ENCODE measurements around the gene DPM3. TPM values are rescaled to one million over a fixed set of nuclear protein-coding genes. Genes with fewer than 3 reads are reported as not detected.
A peak's percentile ranks its signal among the peaks of the same experiment; 100 is the strongest.
"Not testable (repeated sequence)": the region's sequence is repeated elsewhere in the genome, so short reads cannot be mapped to it uniquely, and the experiment has no call there.

DPM3 gene
- total and polyA plus RNA-seq, 2 of the 4 experiments (the other 2 are of a cell fraction), result 29.0 to 129 TPM

DNA sequence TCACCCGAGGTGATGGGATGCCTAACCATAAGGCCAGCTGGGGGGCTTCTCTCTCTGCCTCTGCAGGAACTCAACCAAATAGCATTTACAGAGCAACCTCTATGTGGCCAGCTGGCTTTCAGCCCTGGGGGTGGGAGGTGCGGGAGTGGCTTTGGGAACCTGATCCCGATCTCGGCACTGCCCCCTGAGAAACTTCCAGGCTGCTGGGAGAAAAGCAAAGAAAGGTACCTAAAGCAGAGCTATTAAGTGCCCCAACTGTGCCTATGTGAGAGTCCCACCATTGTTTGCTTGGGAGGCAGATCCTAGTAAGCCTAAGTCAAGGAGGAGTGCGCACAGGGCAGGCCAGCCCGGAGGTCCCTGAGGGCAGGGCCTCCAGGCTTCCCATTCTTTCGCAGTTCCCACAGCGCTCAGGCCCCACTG is 25.7 kb upstream of the DPM3 start:
- H3K4me2 ChIP-seq (ENCODE audit: low read depth, low read length), result no peak overlapping the region
- no peak overlapping the region for H3K4ac ChIP-seq (ENCODE audit: low read depth, low read length)
- H3K4me3 ChIP-seq (ENCODE audit: insufficient read depth, low read depth, low read length), result no peak overlapping the region
- H4K8ac ChIP-seq (ENCODE audit: low read depth in 2 of 2, low read length in 2 of 2), result no peak overlapping the region
- no peak for DNase-seq
- H3K9me1 ChIP-seq (ENCODE audit: insufficient read depth, low read length), result no peaks in the 10 kb centered on the region; the same call in 1 of the 2 replicates
- no peak overlapping the region for H3K9ac ChIP-seq (ENCODE audit: low read depth, low read length)
- no peak overlapping the region for H2BK15ac ChIP-seq (ENCODE audit: low read depth, low read length)
- peaks cover 0 to 5% of the 10 kb centered on the region in 2 experiments; a peak in 3 of 4 replicates for H3K79me1 ChIP-seq (ENCODE audit: low read depth in 1 of 2, low read length in 2 of 2)
- no peak overlapping the region for H2BK120ac ChIP-seq (ENCODE audit: low read depth, low read length)
- 51% methylated on average over 7 of the region's 8 CpGs; no CpG with 5 or more reads in 1 of the 2 experiments for WGBS, 2 experiments (ENCODE audit: extremely low coverage in 2 of 2, insufficient read length in 1 of 2)
- ChIA-PET CTCF (interaction anchor here (3.1 kb wide), 1 partner anchor 75 kb away, joined by 18 read pairs; no protein-coding TSS in a partner anchor), POLR2A (ENCODE audit: unreplicated experiment) (no interaction called here)
- no peak for ATAC-seq (ENCODE audit: low read depth)
- intact Hi-C loops (cut with micrococcal nuclease), result no loop called here
- TF ChIP-seq RAD21 (IDR thresholded peaks at IDR 0.05; ENCODE audit: low read length), result no peak
- TF ChIP-seq SMC3 (IDR thresholded peaks at IDR 0.05; ENCODE audit: low read depth, low read length), result no peak
- TF ChIP-seq, protein P1, sequence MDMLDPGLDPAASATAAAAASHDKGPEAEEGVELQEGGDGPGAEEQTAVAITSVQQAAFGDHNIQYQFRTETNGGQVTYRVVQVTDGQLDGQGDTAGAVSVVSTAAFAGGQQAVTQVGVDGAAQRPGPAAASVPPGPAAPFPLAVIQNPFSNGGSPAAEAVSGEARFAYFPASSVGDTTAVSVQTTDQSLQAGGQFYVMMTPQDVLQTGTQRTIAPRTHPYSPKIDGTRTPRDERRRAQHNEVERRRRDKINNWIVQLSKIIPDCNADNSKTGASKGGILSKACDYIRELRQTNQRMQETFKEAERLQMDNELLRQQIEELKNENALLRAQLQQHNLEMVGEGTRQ (IDR thresholded peaks at IDR 0.05; ENCODE audit: low read depth, low read length), result no peak
- TF ChIP-seq BHLHE40 (IDR thresholded peaks at IDR 0.05; ENCODE audit: low read depth, low read length), result no peak
- no peak for TF ChIP-seq POLR2A (IDR thresholded peaks at IDR 0.05; ENCODE audit: low read depth, low read length)
- no peak overlapping the region for H2AK9ac ChIP-seq (replicated peaks; ENCODE audit: low read depth, low read length, poor library complexity)
- H3K27me3 ChIP-seq (ENCODE audit: control insufficient read depth, insufficient read depth, low read length), result peaks cover 6% of the 10 kb centered on the region; the same call in 1 of the 2 replicates
- H3K18ac ChIP-seq (ENCODE audit: low read depth, low read length), result no peak overlapping the region
- H3K14ac ChIP-seq (replicated peaks; ENCODE audit: low read depth, low read length), result no peak overlapping the region
- dilution Hi-C loops (cut with HindIII; ENCODE audit: low sequenced_read_pairs, unreplicated experiment), result no loop called here
- no peak overlapping the region for H2AK5ac ChIP-seq (ENCODE audit: low read depth, low read length)
- H2BK20ac ChIP-seq (ENCODE audit: low read depth, low read length), result no peak overlapping the region
- no peak overlapping the region for H4K91ac ChIP-seq (ENCODE audit: insufficient read depth, low read depth, low read length)
- no peaks in the 10 kb centered on the region for H4K20me1 ChIP-seq (ENCODE audit: insufficient read depth, low read length)
- no peak overlapping the region for H3K23ac ChIP-seq (ENCODE audit: low read depth, low read length)
- H3K27ac ChIP-seq (ENCODE audit: insufficient read depth, low read length), result no peak overlapping the region
- H4K5ac ChIP-seq (ENCODE audit: low read depth, low read length), result no peak overlapping the region
- no peak overlapping the region for H2BK5ac ChIP-seq (ENCODE audit: low read depth, low read length, poor library complexity, severe bottlenecking)
- in situ Hi-C loops (cut with MboI; ENCODE audit: low sequenced_read_pairs), result loop anchor here (5.0 kb wide), 1 partner anchor 74 kb away; no protein-coding TSS in a partner anchor
- no peaks in the 10 kb centered on the region for H3K9me3 ChIP-seq (ENCODE audit: control insufficient read depth, insufficient read depth, low read length)
- peak overlapping the region; percentile 32 for H2AFZ ChIP-seq (replicated peaks; ENCODE audit: low read length, poor library complexity)
- H3K36me3 ChIP-seq (ENCODE audit: control insufficient read depth, insufficient read depth, low read length), result peaks cover 16% of the 10 kb centered on the region
- H3K56ac ChIP-seq (ENCODE audit: extremely low read depth, insufficient read depth, low read length), result no peak overlapping the region
- BruUV-seq (replicated peaks), result no TSS peak
- peaks cover 2% of the 10 kb centered on the region; the same call in 1 of the 2 replicates for H3K4me1 ChIP-seq (ENCODE audit: control insufficient read depth, insufficient read depth, low read length)

GRCh38 chr1:155164625-155165024 is 24.3 kb upstream of the DPM3 start:
- H2BK120ac ChIP-seq (ENCODE audit: low read depth, low read length); H3K27ac ChIP-seq (ENCODE audit: insufficient read depth, low read length); H2AK5ac ChIP-seq (ENCODE audit: low read depth, low read length); H2BK20ac ChIP-seq (ENCODE audit: low read depth, low read length); DNase-seq; H3K23ac ChIP-seq (ENCODE audit: low read depth, low read length); H4K91ac ChIP-seq (ENCODE audit: insufficient read depth, low read depth, low read length); H2AFZ ChIP-seq (replicated peaks; ENCODE audit: low read length, poor library complexity); H3K18ac ChIP-seq (ENCODE audit: low read depth, low read length); H3K79me1 ChIP-seq (ENCODE audit: low read depth in 1 of 2, low read length in 2 of 2); H3K4ac ChIP-seq (ENCODE audit: low read depth, low read length); CTCF ChIA-PET; H2BK15ac ChIP-seq (ENCODE audit: low read depth, low read length); H4K5ac ChIP-seq (ENCODE audit: low read depth, low read length); H4K20me1 ChIP-seq (ENCODE audit: insufficient read depth, low read length); H3K4me1 ChIP-seq (ENCODE audit: control insufficient read depth, insufficient read depth, low read length); H3K9ac ChIP-seq (ENCODE audit: low read depth, low read length); H2AK9ac ChIP-seq (replicated peaks; ENCODE audit: low read depth, low read length, poor library complexity); H4K8ac ChIP-seq (ENCODE audit: low read depth in 2 of 2, low read length in 2 of 2); dilution Hi-C loops (cut with HindIII; ENCODE audit: low sequenced_read_pairs, unreplicated experiment); ATAC-seq (ENCODE audit: low read depth); H3K9me3 ChIP-seq (ENCODE audit: control insufficient read depth, insufficient read depth, low read length); BruUV-seq (replicated peaks); intact Hi-C loops (cut with micrococcal nuclease); H3K4me3 ChIP-seq (ENCODE audit: insufficient read depth, low read depth, low read length); POLR2A ChIA-PET (ENCODE audit: unreplicated experiment); H3K14ac ChIP-seq (replicated peaks; ENCODE audit: low read depth, low read length); H3K9me1 ChIP-seq (ENCODE audit: insufficient read depth, low read length); H3K4me2 ChIP-seq (ENCODE audit: low read depth, low read length); H3K56ac ChIP-seq (ENCODE audit: extremely low read depth, insufficient read depth, low read length); H2BK5ac ChIP-seq (ENCODE audit: low read depth, low read length, poor library complexity, severe bottlenecking): not testable (repeated sequence)
- WGBS, 2 experiments (ENCODE audit: extremely low coverage in 2 of 2, insufficient read length in 1 of 2), result 90% methylated on average over 4 of the region's 11 CpGs; no CpG with 5 or more reads in 1 of the 2 experiments
- in situ Hi-C loops (cut with MboI; ENCODE audit: low sequenced_read_pairs), result loop anchor here (5.0 kb wide), 1 partner anchor 72 kb away; no protein-coding TSS in a partner anchor
- Histone ChIP-seq H3K36me3 (ENCODE audit: control insufficient read depth, insufficient read depth, low read length) (peaks cover 11% of the 10 kb centered on the region), H3K27me3 (ENCODE audit: control insufficient read depth, insufficient read depth, low read length) (peaks cover 10% of the 10 kb centered on the region)
